K562 (cell line): ENCODE results near the gene PDE6D. TPM values are rescaled to one million over a fixed set of nuclear protein-coding genes. Genes with fewer than 3 reads are reported as not detected.

Experiments used
- CHAMP1 ChIP-seq: fragments of 450-650 bp; IDR thresholded peaks from 2 replicates; pipeline ENCODE4 v1.6.1; 2016; ENCODE audit warnings: mild to moderate bottlenecking
- CHD7 ChIP-seq: fragments of 200-600 bp; sonication (generic); IDR thresholded peaks from one replicate; pipeline ENCODE4 v1.6.1; 2012; ENCODE audit warnings: mild to moderate bottlenecking, low read depth, low read length, inconsistent platforms
- CREBBP ChIP-seq: IDR thresholded peaks from one replicate; pipeline ENCODE4 v1.6.1; 2012; ENCODE audit warnings: low read depth, mild to moderate bottlenecking, control low read depth, inconsistent platforms, low read length
- FOSL1 ChIP-seq: fragments of 200-800 bp; sonication (Bioruptor generic); conservative IDR thresholded peaks from 2 replicates; pipeline ENCODE4 v1.6.1; 2016; ENCODE audit warnings: missing genetic modification characterization, missing compliant biosample characterization
- GTF2E2 ChIP-seq: fragments of 200-800 bp; sonication (Bioruptor generic); IDR thresholded peaks from 2 replicates; pipeline ENCODE4 v1.6.1; 2016; ENCODE audit warnings: missing genetic modification characterization, missing compliant biosample characterization
- HDAC8 ChIP-seq: fragments of 450-650 bp; IDR thresholded peaks from 2 replicates; pipeline ENCODE4 v1.6.1; 2016; ENCODE audit warnings: mild to moderate bottlenecking, missing genetic modification characterization, moderate library complexity, missing compliant biosample characterization
- RFX5 ChIP-seq: IDR thresholded peaks from 2 replicates; pipeline ENCODE4 v1.6.1; 2011; ENCODE audit warnings: low read depth, mild to moderate bottlenecking, improper control_type of control experiment, low read length
- ZEB2 ChIP-seq: fragments of 450-650 bp; IDR thresholded peaks from 2 replicates; pipeline ENCODE4 v1.6.1; 2016
- ZNF224 ChIP-seq: sonication (generic); formaldehyde crosslinking; IDR thresholded peaks from 2 replicates; pipeline ENCODE4 v1.8.0; 2022; ENCODE audit warnings: mild to moderate bottlenecking, missing genetic modification reagents
- polyA plus RNA-seq, 8 experiments: library from polyadenylated mRNA; depleted of rRNA in 4 of 8; stranded (reverse) in 5 of 8; unstranded in 3 of 8; fragments of >200 nt; fragmentation: Nextera tagmentation in 2 of 8; fragmentation: Illumina TruSeq in 1 of 8; extraction: Ambion mirVana in 2 of 8; extraction: Trizol in 1 of 8; gene quantifications; 2 replicates each; pipeline versions ENCODE4 v1.2.1 to v1.2.3, GENCODE V29; 2011 to 2014; ENCODE audit warnings: inconsistent platforms in 1 of 8, missing spikeins in 1 of 8
- total RNA-seq, 7 experiments: library from RNA; depleted of rRNA in 6 of 7; stranded (reverse); fragments of >200 nt in 6 of 7; fragmentation: Illumina TruSeq in 2 of 7; extraction: Trizol in 2 of 7; gene quantifications; 2 replicates each; pipeline versions ENCODE4 v1.2.1 to v1.2.3, GENCODE V29; 2011 to 2021; ENCODE audit warnings: low replicate concordance in 1 of 7

The PDE6D gene
- total and polyA plus RNA-seq, 9 of the 15 experiments (the other 6 are each of a cell fraction or from before 2014, with no cell fraction given) = 0.65 to 11.6 (median 7.0) TPM

GRCh38 chr2:231707927-231708772 is 72.9 kb downstream of the PDE6D start, which contains the start of gene PTMA (continued):
- TF ChIP-seq CHD7 (no peak), CHAMP1 (no peak), GTF2E2 (tag) (peak; percentile 96), ZEB2 (no peak), RFX5 (no peak), HDAC8 (tag) (no peak), FOSL1 (tag) (peak; percentile 39; the same call in 1 of the 2 replicates), CREBBP (no peak), ZNF224 (CRISPR knock-in tag) (no peak)
